MM.1S (cell line): ENCODE measurements around the gene LCP1.
A peak's percentile ranks its signal among the peaks of the same experiment; 100 is the strongest.

Source experiments
- DNase-seq: peaks from one replicate; pipeline ENCODE4 v3.0.0-alpha.2; 2015
- H2AFZ ChIP-seq: fragments of 300-600 bp; sonication (generic); 2 replicates; pipeline ENCODE4 v1.6.0; 2016; ENCODE audit warnings: antibody characterized with exemption, low read length
- H3F3A ChIP-seq: fragments of 300-600 bp; sonication (generic); 2 replicates; pipeline ENCODE4 v1.6.1; 2016; ENCODE audit warnings: mild to moderate bottlenecking, antibody characterized with exemption, low read length, moderate library complexity, mixed read lengths; ENCODE audit not compliant: insufficient read depth
- H3K27ac ChIP-seq: fragments of 300-600 bp; sonication (generic); 2 replicates; pipeline ENCODE4 v1.5.1; 2016; ENCODE audit warnings: mild to moderate bottlenecking, low read length
- H3K27me3 ChIP-seq: fragments of 300-600 bp; sonication (generic); replicated peaks from 2 replicates; pipeline ENCODE4 v1.6.0; 2016; ENCODE audit warnings: low read length; ENCODE audit not compliant: insufficient read depth
- H3K36me3 ChIP-seq: fragments of 300-600 bp; sonication (generic); replicated peaks from 2 replicates; pipeline ENCODE4 v1.6.1; 2016; ENCODE audit warnings: mild to moderate bottlenecking, low read length, mixed read lengths; ENCODE audit not compliant: insufficient read depth
- H3K4me1 ChIP-seq: fragments of 300-600 bp; sonication (generic); 2 replicates; pipeline ENCODE4 v1.6.1; 2016; ENCODE audit warnings: low read length, mixed read lengths
- H3K4me2 ChIP-seq: fragments of 300-600 bp; sonication (generic); 2 replicates; pipeline ENCODE4 v1.6.0; 2016; ENCODE audit warnings: low read depth, low read length
- H3K4me3 ChIP-seq: fragments of 300-600 bp; sonication (generic); 2 replicates; pipeline ENCODE4 v1.5.1; 2016; ENCODE audit warnings: low read length, mixed read lengths
- H3K79me2 ChIP-seq: fragments of 300-600 bp; sonication (generic); 2 replicates; pipeline ENCODE4 v1.6.1; 2016; ENCODE audit warnings: mixed run types, low read length, mixed read lengths
- H3K9ac ChIP-seq: fragments of 300-600 bp; sonication (generic); 2 replicates; pipeline ENCODE4 v1.6.1; 2016; ENCODE audit warnings: low read length, mixed read lengths
- H3K9me2 ChIP-seq: fragments of 300-600 bp; sonication (generic); replicated peaks from 2 replicates; pipeline ENCODE4 v1.6.1; 2016; ENCODE audit warnings: mild to moderate bottlenecking, low read length, mixed read lengths; ENCODE audit not compliant: insufficient read depth
- H3K9me3 ChIP-seq: fragments of 300-600 bp; sonication (generic); replicated peaks from 2 replicates; pipeline ENCODE4 v1.6.1; 2016; ENCODE audit warnings: mild to moderate bottlenecking, low read length, mixed read lengths; ENCODE audit not compliant: insufficient read depth
- H4K20me1 ChIP-seq: fragments of 300-600 bp; sonication (generic); 2 replicates; pipeline ENCODE4 v1.6.1; 2016; ENCODE audit warnings: mild to moderate bottlenecking, low read length, moderate library complexity, mixed read lengths; ENCODE audit not compliant: insufficient read depth
- CTCF ChIP-seq: fragments of 300-600 bp; sonication (generic); IDR thresholded peaks from 2 replicates; pipeline ENCODE4 v1.5.1; 2016; ENCODE audit warnings: antibody characterized with exemption, low read length, mixed read lengths
- EZH2 ChIP-seq: fragments of 300-600 bp; sonication (generic); optimal IDR thresholded peaks from 2 replicates; pipeline ENCODE3; 2017; ENCODE audit warnings: low read depth, mild to moderate bottlenecking, antibody characterized with exemption, low read length, mixed read lengths
- EZH2phosphoT487 ChIP-seq: fragments of 300-600 bp; sonication (generic); IDR thresholded peaks from 2 replicates; pipeline ENCODE4 v1.6.1; 2018; ENCODE audit warnings: antibody characterized with exemption, low read length

Gene LCP1

GRCh38 chr13:46178821-46179220 lies 3.2 kb downstream of the LCP1 start:
- no peaks in the 10 kb centered on the region for H3K9me2 ChIP-seq
- DNase-seq, result no peak
- H3F3A ChIP-seq, result peaks cover 47% of the 10 kb centered on the region
- H3K27ac ChIP-seq, result peak overlapping the region; percentile 99; the same call in 1 of the 2 replicates
- peaks cover 91% of the 10 kb centered on the region for H3K79me2 ChIP-seq
- no peaks in the 10 kb centered on the region for H3K27me3 ChIP-seq
- TF ChIP-seq EZH2 (no peak), CTCF (no peak), EZH2phosphoT487 (no peak)
- H4K20me1 ChIP-seq, result peaks cover 27% of the 10 kb centered on the region
- no peaks in the 10 kb centered on the region for H3K36me3 ChIP-seq
- H2AFZ ChIP-seq, result no peak overlapping the region
- H3K4me3 ChIP-seq, result peak overlapping the region; percentile 81
- no peaks in the 10 kb centered on the region for H3K9me3 ChIP-seq
- H3K4me1 ChIP-seq, result peaks cover 36% of the 10 kb centered on the region
- peak overlapping the region; percentile 86 for H3K4me2 ChIP-seq
- H3K9ac ChIP-seq, result peak overlapping the region; percentile 9; the same call in 1 of the 2 replicates

GRCh38 chr13:46178143-46178542 lies 3.8 kb downstream of the LCP1 start:
- Histone ChIP-seq H4K20me1 (peaks cover 34% of the 10 kb centered on the region), H3K4me1 (peaks cover 37% of the 10 kb centered on the region), H3K27ac (peak overlapping the region; percentile 74; the same call in 1 of the 2 replicates), H3K9ac (peak overlapping the region; percentile 9; the same call in 1 of the 2 replicates), H3K27me3 (no peaks in the 10 kb centered on the region), H3K36me3 (no peaks in the 10 kb centered on the region), H3K9me3 (no peaks in the 10 kb centered on the region), H3K9me2 (no peaks in the 10 kb centered on the region), H3K79me2 (peaks cover 91% of the 10 kb centered on the region), H2AFZ (no peak overlapping the region), H3F3A (peaks cover 41% of the 10 kb centered on the region), H3K4me2 (peak overlapping the region; percentile 86), H3K4me3 (peak overlapping the region; percentile 81)
- no peak for TF ChIP-seq EZH2
- no peak for TF ChIP-seq EZH2phosphoT487
- TF ChIP-seq CTCF, result no peak
- no peak for DNase-seq

- peak; percentile 43 for DNase-seq
- Histone ChIP-seq H3K79me2 (peaks cover 100% of the 10 kb centered on the region), H3K9me3 (no peaks in the 10 kb centered on the region), H4K20me1 (peaks cover 46% of the 10 kb centered on the region), H3K9me2 (no peaks in the 10 kb centered on the region), H3K4me3 (peak overlapping the region; percentile 26; the same call in 1 of the 2 replicates), H3K27ac (peak overlapping the region; percentile 74), H3K27me3 (no peaks in the 10 kb centered on the region), H3K36me3 (no peaks in the 10 kb centered on the region), H3K4me2 (peak overlapping the region; percentile 59), H3K4me1 (peaks cover 46% of the 10 kb centered on the region), H3F3A (peaks cover 28% of the 10 kb centered on the region), H2AFZ (no peak overlapping the region), H3K9ac (peak overlapping the region; percentile 13; the same call in 1 of the 2 replicates)
- TF ChIP-seq EZH2 (no peak), EZH2phosphoT487 (no peak), CTCF (no peak)
These were observed 5.2 kb downstream of the LCP1 start for GRCh38 chr13:46176756-46177155.
